ENCODE results near the gene PGAP6.
"Not testable (repeated sequence)": the region's sequence is repeated elsewhere in the genome, so short reads cannot be mapped to it uniquely, and the experiment has no call there.

PGAP6 gene

GRCh38 chr16:364595-365491, 16.9 kb downstream of the PGAP6 start:
- DNase-seq: no peak

DNA sequence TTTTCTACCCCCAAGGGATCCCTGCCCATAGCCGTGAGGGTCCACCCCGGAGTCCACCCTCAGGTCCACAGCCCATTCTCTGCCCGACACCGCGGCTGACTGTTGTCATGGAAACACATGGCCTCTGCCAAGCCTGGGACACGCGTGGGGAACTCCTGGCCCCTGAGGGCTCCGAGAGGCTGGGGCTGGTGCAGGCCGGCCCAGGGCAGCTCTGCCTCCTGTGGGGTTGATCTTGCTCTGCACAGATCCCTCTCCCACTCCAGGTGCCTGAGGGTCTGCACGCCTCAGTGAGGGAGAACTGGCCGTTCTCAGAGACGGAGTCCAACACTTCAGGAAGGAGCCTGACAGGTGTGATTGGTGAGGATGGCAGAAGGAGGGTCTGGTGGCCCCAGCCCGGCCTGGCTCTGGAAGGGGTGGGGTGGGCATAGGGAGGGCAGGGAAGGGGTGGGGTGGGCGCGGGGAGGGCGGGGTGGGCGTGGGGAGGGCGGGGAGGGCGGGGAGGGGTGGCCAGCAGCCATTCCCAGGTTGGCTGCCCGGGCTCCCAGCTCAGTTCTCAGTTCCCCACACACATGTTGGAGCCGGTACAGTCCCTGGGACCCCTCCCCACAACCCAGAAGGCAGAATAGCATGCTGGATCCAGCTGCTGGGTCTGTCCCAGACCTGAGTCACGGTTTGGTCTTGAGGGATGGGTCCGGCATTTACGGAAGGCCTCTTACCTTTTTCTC, 17.9 kb downstream of the PGAP6 start:
- DNase-seq: no peak

DNA sequence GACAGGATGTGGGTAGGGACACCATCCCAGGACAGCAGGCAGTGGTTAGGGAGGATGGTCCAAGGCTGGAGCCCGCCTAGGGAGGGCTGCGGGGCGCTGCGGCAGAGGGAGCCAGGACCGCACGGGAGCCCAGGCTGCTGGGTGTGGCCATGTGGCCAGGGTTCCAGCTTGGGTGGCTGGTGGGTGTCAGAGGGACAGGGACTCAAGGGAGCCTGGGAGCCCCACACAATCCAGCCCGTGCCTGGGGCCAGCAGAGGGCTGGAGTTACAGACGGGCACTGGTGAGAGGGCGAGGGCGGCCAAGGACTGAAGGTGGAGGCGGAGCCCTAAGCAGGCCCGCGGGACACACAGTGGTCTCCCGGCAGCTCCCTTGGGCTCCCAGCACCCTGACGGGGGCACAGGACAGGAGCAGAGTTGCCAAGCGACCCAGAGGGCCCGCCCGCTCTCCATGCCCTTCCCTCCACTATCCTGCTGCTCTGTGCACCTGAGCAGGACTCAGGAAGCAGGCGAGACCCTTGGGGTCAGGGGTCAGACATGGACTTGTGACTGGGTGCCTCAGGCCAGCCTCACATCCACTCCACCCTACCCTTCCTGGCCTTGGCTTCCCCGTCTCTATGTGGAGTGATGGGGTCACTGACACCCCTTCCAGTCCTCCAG, 18.5 kb downstream of the PGAP6 start:
- no peak for DNase-seq

DNA sequence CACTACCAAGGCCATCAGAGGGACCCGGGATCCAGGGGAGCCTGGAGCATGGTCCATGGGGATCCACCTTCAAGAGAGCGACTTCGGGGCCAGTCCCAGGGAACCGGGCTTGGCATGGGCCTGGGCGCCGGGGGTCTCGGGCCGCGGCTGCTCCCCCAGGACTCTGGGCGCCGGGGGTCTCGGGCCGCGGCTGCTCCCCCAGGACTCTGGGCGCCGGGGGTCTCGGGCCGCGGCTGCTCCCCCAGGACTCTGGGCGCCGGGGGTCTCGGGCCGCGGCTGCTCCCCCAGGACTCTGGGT, 19.1 kb downstream of the PGAP6 start:
- not testable (repeated sequence) for DNase-seq

- peak; percentile 62 for DNase-seq
Observed at GRCh38 chr16:361872-362701, 19.7 kb downstream of the PGAP6 start.

- DNase-seq: no peak
Observed at GRCh38 chr16:361341-361871, 20.4 kb downstream of the PGAP6 start.

DNA sequence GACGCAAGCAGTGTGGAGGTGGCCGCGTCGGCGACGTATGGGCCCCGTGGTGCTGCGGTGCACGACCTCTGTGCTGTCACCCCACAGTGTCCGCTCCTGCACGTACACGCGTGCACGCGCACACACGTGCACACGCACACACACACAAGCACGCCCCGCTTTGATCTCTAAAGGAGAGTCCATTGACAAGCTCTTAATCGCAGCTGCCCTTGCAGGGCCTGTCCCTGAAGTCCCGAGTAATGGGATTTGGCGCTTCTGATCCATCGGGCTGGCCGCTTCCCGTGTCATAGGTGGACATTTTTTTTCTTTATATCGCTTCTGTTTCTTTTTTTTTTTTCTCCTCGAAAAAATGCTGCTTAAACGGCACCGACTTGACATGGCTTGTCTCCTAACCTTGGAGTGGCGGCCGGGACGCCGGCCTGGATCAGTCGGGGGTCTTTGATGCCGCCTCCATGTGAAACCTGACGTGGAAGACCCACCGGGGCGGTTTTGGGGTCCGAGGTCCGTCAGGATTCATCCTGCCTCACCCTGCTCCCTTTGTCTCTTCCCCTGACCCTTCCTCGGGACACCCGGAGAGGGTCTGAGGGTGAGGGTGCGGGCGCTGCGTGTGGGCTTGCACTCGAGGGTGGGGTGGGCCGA, 21.0 kb downstream of the PGAP6 start:
- DNase-seq: no peak

GRCh38 chr16:359871-360697, 21.7 kb downstream of the PGAP6 start:
- no peak for DNase-seq

DNA sequence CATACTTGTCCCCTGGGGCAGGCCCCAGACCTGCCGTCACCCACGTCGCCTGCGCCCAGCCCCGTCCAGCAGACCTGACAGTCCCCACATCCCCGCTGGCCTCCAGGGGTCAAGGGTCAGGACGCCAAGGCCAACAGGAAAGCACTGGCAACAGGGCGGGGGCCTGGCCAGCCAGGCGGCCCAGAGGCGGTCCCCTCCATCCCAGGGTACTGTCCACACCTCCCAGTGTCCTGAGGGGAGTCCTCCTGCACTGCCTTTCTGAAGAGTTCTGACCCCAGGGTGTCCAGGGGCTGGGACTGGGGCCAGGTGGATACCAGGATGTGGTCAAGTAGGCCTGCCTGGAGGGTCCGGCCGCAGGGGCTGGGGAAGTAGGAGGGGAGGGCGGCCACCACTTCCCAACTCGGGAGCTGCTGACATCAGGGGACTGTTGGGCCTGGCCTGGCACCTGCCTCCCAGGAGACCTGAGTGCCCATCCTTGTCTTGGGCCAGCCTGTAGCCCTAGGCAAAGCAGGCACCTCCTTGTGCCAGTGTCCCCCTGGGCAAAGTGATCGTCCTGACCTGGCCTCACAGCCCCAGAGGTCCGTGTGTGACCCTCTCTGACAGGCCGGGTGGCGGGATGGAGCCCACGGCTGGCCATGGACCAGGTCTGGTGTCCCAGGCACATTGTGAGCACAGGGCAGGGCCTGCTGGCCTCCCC, 22.6 kb downstream of the PGAP6 start:
- DNase-seq: no peak

DNA sequence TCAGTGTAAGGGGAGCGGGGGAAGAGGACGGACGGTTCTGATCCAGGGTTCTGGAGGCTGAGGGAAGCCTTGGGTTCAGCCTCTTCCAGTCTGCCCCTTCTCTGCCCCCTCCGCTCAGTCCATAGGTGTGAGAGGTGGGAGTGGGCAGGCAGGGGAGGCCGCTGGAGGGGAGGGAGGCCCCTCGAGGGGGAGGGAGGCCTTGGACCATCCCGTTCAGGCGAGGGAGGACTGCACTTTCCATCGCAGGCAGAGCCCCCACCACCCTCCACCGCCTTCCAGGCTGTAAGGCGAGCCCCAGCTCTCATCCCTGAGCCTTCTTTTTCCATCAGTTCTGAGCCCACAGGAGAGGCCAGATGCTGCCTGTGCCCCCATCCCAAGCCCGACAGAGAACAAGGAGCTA, 25.0 kb downstream of the PGAP6 start:
- no peak for DNase-seq

- DNase-seq: peak; percentile 34
Observed at GRCh38 chr16:354971-355461, 26.8 kb downstream of the PGAP6 start.

- no peak for DNase-seq
Observed at GRCh38 chr16:354291-354881, 27.4 kb downstream of the PGAP6 start.

DNA sequence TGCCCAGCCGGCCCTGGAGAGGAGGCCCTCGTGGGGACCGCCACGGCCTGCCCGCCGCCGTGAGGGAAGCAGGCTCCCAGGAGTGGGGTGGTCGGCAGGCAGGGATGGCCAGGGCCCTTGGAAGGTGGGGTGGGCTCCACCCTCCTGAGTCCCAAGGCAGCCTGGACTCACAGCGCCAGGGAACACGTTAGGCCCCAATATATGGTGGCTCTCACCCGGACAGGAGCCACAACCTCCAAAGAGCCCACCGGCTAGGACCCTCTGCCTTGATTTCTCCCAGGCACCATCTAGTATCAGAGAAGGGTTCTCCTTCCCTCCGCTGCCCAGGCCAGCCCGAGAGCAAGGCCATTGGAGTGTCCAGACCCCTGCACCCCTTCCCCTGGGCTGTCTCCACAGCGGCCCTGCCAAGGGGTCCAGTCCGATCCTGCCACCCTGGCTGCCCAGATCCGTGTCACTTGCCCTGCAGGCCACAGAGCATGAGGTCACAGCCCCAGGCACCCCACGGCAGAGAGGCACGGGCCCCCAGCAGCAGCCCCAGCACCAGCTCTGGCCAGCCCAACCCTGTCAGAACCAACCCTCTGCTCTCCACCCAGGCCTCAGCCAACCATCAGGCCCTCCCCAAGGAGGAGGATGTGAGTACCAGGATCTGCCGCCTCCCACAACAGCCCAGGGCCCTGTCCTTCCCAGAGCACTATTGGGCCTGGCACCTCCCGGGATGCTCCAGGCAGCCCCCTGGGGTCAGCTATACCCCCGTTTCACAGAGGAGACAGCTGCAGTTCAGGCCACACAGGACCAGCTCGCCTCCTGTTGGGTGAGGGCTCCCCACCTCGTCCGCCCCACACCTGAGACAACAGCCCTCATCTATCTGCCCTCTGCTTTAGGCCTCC, 28.1 kb downstream of the PGAP6 start:
- no peak for DNase-seq

DNA sequence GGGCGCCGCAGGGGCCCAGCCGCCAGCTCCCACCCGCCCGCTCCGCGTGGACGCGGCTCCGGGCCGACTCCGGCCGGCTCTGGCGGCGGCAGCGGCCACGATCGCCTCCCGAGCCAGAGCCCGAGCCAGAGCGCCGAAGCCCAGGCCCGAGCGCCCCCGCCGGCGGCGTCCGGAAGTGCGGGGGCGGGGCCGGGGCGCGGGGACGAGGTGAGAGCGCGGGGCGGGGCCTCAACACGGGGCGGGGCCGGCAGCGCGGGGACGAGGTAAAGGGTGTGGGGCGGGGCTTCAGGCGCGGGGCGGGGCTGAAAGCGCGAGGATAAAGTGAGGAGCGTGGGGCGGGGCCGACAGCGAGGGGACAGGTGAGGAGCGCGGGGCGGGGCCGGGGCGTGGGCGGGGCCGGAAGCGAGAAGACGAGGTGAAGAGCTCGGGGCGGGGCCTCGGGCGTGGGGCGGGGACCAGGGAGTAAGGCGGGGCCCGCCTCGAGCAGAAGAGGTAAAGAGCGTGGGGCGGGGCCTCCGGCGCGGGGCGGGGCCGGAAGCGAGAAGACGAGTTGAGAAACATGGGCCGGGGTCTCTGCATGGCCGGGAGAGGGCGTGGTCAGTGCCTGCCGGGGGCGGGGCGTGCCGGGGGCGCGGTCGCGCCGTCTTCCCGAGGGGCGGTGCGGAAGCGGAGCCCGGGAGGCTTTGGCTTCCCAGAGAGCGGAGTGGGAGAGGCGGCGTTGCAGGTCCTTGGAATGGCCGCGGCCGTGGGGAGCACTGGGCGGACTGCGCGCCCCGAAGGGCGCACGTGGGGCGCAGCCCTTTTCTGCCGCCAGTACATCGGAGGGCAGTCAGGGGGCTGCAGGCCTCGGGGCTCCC, 29.0 kb downstream of the PGAP6 start, which contains the start of gene AXIN1:
Gene AXIN1, minus strand, starts transcription at position 177 of the 857 bp plus-strand sequence. CDS start 5,698 bp downstream, outside the sequence.
- peak; percentile 100 for DNase-seq

DNA sequence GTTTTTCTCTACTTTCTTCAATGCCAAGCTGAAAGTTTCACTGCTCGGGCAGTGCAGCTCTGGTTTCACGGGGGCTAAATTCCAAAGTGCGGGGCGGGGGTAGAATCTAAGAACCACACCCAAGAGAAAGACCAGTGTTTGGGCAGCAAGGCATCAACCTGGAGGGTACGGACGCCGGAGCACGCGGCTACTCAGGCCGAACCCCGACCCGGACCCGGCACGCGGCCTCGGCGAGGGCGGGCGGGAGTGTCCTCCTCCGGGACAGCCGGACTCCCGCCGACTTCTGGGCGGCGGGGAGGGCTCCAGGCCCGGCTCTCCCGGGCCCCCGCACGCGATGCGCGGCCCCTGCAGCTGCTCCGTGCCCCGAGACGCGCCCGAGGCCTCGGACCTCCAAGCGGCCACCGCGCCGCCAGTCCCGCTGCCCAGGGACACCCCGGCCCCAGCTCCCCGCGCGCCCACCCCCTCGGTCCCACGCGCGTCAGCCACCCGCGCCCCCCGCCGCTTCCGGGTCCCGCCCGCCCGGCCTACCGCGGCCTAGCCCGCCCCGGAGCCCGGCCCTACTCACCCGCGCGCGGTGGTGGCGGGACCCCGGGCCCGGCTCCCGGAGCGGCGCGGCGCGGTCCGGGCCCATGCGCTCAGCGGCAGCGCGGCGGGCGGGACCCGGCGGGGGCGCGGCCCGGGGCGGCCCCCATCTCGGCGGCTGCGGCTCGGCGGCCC, 29.8 kb downstream of the PGAP6 start:
- no peak for DNase-seq

- no peak for DNase-seq
Observed at GRCh38 chr16:350203-350602, 31.6 kb downstream of the PGAP6 start.

DNA sequence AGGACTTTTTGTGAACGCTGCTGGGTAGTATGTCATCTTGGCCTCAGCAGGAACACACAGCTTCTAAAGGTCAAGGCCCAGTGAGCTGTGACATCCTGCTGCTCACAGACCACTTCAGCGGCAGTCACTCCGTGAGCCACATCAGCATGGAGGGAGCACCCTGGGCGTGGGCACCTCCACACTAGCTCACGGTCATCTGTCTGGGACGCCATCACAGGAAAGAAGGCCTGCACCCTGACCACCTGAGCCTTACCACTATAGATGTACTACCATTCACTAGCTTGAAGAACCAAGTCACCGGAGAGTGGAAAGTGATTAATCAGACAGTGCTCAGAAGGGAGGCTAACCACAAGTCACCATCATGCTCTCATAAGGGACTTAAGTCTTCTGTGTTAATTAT, 32.6 kb downstream of the PGAP6 start:
- no peak for DNase-seq

All from activated T-cell treated with anti-CD3 and anti-CD28 coated beads for 4 hours (primary cell).